HG02840 (cell line): ENCODE results near the gene MEF2C.

Source experiments
- ATAC-seq: cut with Tn5 transposase; IDR thresholded peaks from one replicate; pipeline ENCODE4 v1.9.1; 2021; ENCODE audit warnings: mild to moderate bottlenecking, moderate library complexity, moderate number of reproducible peaks; ENCODE audit not compliant: unreplicated experiment, low FRiP score

MEF2C gene

DNA sequence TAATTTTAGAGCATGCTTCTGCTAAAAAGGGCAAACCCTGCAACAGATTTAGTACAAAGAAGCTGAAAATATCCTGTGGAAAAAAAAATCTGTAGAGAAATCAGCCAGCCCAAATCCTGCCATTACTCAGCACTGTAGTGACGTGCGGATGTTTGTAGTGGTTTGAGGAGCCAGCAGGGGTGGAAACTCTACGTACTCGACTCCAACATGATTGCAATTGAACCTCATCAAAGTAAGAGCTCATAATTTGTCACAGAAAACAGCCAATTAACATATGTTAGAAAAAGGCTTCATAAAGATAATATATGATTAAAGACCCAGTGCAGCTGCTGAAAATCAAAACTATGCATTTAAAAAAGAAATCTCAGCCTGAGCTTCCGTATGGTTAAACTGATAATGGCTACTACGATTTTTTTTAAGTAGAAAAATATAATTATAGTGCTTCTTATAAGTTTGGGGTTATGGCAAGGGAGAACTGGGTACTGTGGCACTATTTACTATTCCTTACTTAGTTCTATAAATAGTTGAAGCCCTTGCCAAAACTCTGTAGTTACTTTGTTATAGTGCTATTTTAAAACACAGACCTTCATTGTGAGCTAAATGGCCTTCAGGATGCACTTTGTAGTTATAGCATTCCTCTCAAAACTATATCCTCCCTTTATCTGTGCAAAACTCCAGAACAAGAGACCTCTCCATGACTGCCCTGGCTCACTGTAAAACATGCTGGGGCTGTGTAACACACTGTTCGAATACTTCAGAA, 49.4 kb downstream of the MEF2C start:
- ATAC-seq: peak; percentile 38

DNA sequence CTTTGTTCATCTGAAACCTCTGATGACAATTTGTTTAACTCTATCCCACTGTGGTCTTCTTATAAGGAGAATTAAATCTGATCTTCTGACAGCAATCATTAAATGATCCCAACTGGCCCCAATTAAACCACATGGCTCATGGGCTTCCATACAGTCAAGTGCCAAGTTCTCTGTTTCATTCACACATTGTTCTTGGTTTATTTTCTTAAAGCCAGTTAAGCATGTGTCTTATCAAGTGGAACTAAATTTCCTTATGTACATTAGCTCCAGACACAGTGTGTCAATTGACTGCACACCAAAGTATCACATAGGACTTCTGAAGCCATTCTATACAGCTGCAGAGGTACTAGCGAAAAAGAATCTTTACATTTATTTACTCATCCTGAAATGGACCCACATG, 51.2 kb downstream of the MEF2C start:
- no peak for ATAC-seq

DNA sequence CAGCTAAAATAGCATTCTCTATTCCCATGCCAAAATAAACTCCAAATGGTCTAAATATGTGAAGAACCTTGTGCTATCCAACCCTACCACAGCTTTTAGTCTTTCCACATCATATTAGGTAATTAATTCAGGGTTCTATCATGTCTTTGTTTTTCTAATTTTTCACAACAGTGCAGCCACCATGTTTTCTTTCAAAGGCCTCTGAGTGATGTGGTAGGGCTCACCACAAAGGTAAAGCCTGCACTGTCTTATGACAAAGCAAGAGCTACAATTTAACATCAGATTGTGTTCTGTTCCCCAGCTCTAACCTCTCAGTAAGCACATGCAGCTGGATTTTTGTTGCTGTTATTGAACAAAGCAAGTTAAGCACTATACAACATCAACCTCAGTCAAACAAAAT, 52.4 kb downstream of the MEF2C start:
- no peak for ATAC-seq

DNA sequence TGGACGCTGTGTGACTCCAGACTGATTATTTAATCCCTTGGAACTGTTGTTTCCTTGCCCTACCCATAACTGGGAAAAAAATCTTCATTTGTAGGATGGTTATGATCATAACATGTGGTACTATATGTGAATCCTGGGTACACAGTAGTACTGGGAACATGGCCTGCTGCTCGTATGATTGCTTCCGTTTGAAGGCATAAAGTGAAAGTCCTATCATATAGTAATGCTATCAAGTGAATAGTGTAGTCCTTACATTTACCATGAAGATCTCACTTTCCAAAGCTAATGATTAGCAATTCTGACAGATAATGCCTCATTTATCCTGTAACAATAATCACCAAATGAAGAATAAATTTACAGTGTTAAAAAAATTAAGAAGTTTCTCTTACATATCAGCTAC, 53.2 kb downstream of the MEF2C start:
- no peak for ATAC-seq

DNA sequence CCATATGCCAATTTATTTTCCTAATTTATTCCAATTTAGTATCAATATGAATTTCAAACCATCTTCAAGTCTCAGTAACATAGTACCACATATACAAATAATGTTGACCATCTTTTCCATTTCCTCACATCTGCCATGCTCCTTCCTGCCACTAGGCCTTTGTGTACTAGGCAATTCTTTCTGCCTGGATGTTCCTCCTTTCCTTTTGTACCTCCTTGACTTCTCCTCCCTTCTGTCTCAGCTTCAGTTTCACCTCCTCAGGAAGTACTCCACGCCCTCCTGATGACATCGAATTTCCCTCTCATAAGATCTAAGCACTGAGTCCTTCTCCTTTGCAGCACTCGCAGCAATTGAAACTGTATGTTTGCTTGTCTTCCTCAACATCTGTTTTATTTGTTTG, 53.9 kb downstream of the MEF2C start:
- ATAC-seq: no peak

DNA sequence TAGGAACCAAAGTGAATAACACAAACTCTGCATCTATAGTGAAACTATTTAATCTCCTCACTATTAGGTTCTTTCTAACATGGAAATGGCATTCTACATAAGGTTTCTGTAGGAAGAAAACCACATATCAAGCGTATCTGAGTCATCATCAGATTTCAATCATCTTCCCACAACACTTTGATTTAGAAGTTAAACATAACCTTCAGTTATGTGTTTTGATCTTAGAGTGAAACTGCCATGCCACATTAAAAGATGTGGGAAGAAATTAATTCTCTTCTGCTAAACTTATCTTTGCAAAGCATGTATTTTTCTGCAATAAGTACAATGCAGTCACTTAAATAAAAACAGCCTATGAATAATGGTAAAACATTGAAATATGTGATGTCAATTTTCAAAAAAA, 55.0 kb downstream of the MEF2C start:
- no peak for ATAC-seq

DNA sequence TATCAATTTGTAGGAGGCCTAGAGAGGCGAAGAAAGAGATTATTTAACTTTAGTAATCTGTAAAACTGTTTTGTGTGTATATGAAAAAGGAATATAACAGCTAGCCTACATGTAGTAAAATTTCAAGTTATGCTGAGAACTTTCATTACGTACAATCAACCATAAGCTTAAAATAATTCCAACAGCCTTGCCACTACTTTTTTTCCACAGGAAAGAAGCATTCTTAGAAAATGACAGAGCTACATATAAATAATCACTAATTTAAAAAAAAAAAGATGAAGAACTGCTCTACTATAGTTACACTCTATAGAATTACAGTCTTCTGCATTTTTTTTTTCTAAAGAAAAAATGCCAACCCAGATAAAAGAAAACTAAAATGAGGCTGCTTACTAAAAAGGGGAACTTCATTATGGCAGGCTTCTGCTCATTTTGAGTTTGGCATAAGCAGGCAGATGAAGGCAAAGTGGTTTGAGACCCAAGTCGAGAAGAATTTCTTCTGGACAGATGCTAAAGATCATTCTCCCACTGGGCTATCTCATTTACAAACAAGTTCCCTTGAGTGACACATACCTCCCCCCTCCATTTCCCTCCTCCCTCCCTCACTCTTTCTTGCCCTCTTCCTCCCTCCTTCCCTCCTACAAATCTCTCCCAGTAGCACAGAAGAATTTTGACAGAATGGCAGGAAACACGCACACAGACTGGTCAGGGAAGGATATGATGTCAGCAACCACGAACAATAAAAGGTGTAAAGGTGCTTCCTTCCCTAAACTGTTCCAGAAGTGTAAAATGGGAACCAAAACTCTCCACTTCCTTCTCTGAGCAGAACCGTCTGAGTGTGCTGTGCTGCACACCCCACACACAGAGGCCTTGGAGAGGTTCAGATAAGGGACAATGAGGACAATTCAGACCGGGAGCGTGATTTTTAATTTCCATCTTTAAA, 56.1 kb downstream of the MEF2C start:
- ATAC-seq: peak; percentile 64

DNA sequence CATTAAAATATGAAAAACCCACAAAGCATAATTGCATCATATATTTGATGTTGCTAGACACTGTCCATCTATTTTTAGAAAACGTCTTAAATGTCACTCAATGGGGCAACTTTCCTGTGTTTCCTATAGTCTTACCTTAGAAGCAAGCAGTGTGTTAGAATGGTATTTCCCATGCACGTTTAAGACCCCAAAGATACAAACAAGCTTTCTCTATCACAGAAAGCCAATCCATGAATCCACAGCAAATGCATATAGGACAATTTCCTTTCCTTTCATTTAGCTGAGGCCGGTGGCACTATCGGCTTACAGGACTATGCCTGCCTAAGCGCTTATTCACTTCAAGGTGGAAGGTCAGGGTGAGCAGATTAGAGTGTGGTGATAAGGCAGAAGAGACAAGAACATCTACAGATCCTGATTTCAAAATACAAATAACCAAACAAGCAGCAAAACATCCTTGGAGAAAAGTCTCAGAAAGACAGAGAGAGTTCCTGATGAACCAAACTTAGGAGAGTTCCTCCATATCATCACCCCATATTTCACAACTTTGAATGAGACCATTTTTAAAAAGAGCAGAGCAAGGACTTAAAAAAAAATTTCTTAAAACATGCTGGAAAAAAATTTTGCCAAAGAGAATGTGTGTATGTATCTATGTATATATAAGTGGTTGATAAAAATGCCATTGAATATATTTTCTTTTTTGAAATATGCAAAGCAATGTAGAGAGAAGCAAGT, 57.2 kb downstream of the MEF2C start:
- ATAC-seq: no peak

DNA sequence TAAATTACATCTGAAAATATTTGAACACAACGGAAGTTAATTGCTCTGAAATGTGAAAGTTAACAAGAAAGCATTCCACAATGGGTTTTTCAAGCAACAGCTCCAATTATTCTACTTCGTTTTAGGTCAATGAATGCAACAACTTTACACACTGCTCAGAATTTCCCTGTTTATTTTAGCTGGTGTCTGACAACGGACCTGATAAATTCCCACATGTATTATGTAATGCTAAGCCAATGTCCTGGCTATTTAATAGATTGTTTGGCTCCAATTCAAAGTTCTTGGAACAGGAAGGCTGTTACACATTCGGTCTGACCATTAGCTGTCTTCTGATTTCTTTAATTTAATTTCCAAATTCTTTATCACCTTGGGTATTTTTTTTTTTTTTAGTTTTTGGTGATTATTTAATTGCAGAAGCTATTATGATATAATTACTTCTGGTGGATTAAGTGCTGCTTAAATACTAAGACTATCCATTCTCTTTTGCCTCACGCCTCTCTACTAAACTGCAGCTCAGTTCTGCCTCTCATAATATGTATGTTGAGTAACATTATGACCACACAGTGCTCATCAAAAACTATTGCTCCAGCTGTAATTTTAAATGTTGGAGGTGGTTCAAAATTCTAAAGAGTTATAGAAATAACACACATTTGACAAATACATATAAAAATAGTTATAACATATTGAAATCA, 57.9 kb downstream of the MEF2C start:
- no peak for ATAC-seq

DNA sequence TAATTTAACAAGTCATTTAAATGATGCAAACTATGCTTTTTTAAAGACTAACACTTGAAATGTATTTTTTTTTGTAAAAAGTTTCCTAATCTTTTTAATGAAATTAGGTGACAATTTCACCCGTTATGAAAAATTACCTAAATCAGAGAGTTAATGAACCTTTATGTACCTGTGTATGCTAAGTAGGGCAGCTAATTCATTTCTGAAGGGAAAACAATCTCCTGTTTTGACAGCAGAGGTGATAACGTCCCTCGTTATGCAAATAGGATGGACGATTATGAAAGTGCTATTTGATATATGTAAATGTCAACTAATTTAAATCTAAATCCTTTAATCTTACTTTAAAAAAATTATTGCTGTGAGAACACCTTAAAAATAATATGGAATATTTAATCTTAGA, 58.8 kb downstream of the MEF2C start:
- ATAC-seq: no peak

DNA sequence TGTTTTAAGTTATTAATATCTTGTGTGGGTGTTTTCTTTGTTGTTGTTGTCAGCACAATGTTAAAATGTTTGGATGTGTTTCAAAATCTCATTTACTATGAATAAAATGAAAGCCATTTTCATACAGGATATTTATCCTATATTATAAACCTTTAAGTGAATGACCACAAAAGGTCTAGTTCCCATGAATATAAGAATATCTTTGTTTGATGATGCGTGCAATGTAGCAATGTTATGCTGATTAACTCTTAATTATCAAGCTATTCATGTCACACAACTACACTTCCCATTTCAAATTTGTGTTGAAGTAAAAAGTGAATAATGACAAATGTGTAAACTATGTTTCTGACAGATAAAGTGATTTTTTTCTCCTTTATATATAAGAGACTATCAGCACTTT, 59.8 kb downstream of the MEF2C start:
- ATAC-seq: no peak

DNA sequence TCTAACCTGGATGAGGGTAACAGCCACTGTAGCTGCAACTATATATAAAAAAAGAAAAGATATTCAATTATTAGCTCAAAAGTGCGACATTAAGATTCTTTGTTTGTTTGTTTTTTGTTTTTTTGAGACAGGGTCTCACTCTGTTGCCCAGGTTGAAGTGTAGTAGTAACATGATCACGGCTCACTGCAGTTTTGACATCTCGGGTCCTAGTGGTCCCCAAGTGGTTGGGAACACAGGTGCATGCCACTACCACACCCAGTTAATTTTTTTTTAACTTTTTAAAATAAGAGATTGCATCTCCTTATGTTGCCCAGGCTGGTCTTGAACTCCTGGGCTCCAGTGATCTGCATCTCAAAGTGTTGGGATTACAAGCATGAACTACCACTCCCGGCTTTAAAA, 61.8 kb downstream of the MEF2C start:
- no peak for ATAC-seq

DNA sequence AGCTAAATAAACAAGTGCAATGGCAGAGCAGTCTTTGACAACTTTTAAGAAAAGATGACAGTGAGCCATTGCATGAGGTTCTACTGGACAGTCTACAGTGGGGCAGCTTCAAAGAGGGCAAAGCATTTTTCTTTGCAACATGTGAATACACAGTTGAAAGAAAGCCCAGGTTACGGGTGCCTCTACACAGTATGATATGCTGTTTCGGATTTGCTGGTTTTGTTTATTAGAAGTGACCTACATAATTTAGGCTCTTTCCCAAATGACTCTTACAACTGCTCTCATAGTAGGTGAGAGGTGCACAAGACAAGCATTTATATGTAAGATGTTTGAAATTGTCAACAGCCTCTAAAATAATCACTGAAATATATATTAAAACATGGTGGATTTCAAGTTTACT, 62.4 kb downstream of the MEF2C start:
- ATAC-seq: no peak

DNA sequence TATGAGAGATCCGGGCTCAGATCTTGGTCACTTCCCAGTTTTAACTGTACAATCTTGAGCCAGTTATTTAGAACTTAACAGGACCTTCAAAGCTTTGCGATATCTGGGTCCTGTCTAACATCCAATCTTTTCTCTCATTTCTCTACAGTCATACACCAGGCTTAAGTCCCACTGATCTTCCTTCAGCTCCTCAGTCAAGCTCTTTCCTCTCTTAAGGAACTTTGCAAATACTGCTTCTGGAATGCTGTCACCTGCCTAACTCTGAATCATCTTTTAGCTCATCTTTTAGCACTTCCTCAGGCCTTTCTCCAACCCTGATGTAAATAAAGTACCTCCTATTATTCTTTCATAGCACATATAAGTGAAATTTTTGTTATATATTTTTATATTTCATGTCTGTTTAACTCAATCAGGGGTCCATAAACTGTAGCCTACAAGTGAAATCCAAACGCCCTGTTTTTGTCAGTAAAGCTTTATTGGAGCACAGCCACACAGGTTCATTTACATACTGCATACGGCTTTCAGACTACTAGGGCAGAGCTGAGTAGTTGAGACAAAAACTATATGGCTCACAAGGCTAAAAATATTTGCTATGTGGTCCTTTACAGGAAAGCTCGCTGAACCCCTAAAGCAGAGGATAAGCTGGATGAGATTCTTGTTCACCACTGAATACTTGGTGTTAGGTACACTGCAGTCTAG, 63.5 kb downstream of the MEF2C start:
- ATAC-seq: no peak

DNA sequence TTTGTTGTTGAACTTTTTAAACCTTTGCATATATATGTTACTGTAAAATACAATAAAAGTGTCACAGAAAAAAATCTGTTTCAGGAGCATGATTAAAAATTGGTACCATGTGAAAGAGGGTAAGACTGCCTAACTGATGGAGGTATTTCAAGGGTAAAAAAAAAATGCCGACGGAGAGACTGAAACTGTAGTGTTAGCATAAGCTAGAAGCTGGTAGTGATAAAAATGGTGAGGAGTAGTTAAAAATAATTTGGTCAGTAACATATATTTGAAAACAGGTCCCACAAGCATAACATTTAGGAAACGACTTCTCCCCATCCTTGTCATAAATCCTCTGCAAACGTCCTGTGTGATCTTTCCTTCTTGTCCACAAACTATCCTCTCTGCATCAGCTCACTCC, 64.7 kb downstream of the MEF2C start:
- ATAC-seq: no peak

DNA sequence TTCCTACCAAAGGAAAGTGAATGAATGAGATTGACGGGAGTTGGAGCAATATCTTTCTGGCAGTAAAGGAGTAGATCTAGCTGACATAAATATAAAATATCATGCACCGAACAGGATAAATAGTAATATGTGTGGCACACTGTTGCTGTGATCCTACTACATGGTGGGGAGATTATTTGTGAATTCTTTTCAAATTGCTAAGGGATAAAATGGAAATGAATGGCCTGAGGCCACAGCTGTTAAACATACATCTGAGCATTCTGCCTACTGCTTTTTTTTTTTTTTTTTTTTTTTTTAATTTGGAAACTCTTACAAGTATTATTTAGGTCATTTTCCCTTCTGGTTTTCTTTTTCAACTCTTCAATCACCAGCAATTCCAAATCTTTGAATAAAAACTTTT, 66.8 kb downstream of the MEF2C start:
- ATAC-seq: no peak

DNA sequence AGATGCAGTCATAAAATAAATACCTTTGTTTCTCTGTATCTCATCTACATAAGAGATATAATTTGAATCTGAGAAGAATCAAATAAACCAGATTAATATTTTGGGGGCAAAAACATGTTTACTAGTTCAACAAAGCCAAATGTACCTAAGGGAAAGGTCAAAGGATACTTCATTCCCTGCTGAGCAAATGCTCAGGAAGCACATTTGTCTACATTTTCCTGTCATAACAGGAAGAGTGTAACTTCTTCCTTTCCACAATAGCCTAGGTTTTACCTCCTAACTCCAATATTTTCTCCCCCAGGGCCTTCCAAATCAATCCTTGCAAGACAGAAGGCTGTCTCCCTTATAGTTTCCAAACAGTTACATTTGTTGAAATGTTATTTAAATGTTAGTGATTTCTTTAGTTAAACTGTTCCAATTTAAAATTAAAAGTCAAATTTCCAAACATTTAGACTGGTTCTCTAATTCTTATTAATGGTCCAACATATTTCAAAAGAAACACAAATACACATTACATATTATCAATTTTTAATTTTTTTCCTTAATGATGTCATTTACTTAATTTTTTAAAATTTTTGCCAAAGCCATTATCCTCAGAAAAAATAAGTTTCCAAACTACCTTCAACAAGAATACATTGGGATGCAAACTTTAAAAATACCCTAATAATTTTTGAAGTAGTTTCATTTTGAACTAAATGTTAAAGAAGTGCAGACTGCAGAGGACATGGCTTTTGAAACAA, 67.8 kb downstream of the MEF2C start:
- no peak for ATAC-seq

DNA sequence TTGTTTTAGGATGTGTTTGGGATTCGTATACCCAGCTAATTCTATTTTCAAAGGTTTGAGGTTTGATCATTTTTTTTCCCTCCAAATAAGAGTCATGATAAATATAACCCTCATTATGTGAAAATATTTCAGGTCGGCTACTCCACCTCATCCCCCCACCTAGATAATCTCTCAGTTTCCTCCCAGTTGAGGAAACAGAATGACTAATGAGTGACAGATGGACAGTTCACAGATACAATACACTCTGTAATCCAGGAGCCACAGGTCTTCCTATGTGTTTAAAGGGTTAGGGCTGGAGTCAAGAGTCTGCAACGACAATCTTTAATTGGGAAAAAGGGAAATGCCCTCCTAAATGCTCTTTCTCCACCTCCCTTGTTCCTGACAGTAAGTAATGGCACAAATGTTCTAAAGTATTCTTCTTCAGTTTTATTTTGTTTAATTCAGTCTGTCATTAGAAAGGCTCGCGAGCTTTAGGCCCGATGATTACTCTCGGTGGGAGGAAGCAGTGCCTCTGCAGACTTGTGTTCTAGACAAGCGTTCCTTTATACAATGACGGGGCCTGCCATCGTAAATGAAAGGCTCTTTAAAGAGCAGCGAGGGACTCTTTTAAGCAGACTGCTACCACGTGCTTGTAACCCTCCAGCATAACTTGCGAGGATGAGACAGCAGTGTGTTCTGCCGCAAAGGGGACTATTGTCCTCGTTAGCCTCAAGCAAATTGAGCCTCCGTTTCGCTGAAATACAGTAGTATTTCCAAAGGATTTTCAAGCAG, 69.0 kb downstream of the MEF2C start:
- no peak for ATAC-seq

DNA sequence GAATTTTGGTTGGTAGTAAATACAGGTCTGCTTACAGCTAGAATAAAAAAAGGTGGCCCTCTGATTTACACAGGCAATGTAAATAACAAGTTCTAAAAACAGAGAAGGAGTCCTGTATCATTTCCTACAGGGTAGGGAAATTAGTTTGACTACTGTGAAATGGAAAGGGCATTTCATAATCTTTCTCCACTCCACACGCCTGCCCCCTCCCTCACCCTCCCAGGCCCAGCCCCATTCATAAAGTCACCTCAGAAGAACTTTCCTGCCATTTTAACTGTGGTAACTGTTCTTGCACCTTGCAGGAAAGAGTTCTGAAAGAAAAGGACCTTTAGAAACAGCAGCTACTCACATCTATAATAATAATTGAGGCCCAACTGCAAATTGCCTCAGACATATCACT, 69.7 kb downstream of the MEF2C start:
- ATAC-seq: no peak
